BLaER1 treated with 17β-estradiol and CSF1 and Interleukin-3, amounts not matched to agents 10 nM and 100 nM (cell line): ENCODE data around the gene IFI35.
"Not testable (repeated sequence)": the region's sequence is repeated elsewhere in the genome, so short reads cannot be mapped to it uniquely, and the experiment has no call there.

Experiments used
- H3K27ac ChIP-seq, 11 experiments: shearing (Covaris generic); formaldehyde crosslinking; 2 replicates each; pipeline ENCODE4 v1.8.1; 2022
- H3K27me3 ChIP-seq, 11 experiments: shearing (Covaris generic); formaldehyde crosslinking; 2 replicates each; pipeline ENCODE4 v1.8.1; 2022
- H3K36me3 ChIP-seq, 11 experiments: shearing (Covaris generic); formaldehyde crosslinking; 2 replicates each; pipeline ENCODE4 v1.8.1; 2022
- H3K4me1 ChIP-seq, 10 experiments: shearing (Covaris generic); formaldehyde crosslinking; 2 replicates each; pipeline ENCODE4 v1.8.1; 2022
- H3K4me2 ChIP-seq, 11 experiments: shearing (Covaris generic); formaldehyde crosslinking; 2 replicates each; pipeline ENCODE4 v1.8.1; 2022
- H3K4me3 ChIP-seq, 10 experiments: shearing (Covaris generic); formaldehyde crosslinking; 2 replicates each; pipeline ENCODE4 v1.8.1; 2022
- H3K9ac ChIP-seq, 11 experiments: shearing (Covaris generic); formaldehyde crosslinking; 2 replicates each; pipeline ENCODE4 v1.8.1; 2022
- H3K9me3 ChIP-seq, 11 experiments: shearing (Covaris generic); formaldehyde crosslinking; replicated peaks in 1 of 11; 2 replicates each; pipeline ENCODE4 v1.8.1; 2022
- H4K20me1 ChIP-seq, 11 experiments: shearing (Covaris generic); formaldehyde crosslinking; 2 replicates each; pipeline ENCODE4 v1.8.1; 2022
- Cebpa-rat ChIP-seq, 11 experiments: shearing (Covaris generic); IDR thresholded peaks; 2 replicates each; pipeline ENCODE4 v1.8.1; 2022

The IFI35 gene

GRCh38 chr17:43031666-43032065 lies 25.1 kb downstream of the IFI35 start:
- Histone ChIP-seq H3K27ac (no peak overlapping the region), H3K9ac (no peak overlapping the region), H3K4me3 (no peak overlapping the region), H3K9me3 (no peaks in the 10 kb centered on the region), H3K4me2 (no peak overlapping the region), H3K27me3 (no peaks in the 10 kb centered on the region; a peak in 1 of 22 replicates), H4K20me1 (0 out of 22 replicates have a peak, but pooled peaks cover 0 to 4% (median 0%) of the 10 kb centered on the region in 11 experiments), H3K4me1 (peaks cover 4 to 34% (median 24%) of the 10 kb centered on the region in 10 experiments; a peak in 14 of 20 replicates), H3K36me3 (no peaks in the 10 kb centered on the region)
- no peak for TF ChIP-seq Cebpa-rat (IDR thresholded peaks at IDR 0.05)

DNA sequence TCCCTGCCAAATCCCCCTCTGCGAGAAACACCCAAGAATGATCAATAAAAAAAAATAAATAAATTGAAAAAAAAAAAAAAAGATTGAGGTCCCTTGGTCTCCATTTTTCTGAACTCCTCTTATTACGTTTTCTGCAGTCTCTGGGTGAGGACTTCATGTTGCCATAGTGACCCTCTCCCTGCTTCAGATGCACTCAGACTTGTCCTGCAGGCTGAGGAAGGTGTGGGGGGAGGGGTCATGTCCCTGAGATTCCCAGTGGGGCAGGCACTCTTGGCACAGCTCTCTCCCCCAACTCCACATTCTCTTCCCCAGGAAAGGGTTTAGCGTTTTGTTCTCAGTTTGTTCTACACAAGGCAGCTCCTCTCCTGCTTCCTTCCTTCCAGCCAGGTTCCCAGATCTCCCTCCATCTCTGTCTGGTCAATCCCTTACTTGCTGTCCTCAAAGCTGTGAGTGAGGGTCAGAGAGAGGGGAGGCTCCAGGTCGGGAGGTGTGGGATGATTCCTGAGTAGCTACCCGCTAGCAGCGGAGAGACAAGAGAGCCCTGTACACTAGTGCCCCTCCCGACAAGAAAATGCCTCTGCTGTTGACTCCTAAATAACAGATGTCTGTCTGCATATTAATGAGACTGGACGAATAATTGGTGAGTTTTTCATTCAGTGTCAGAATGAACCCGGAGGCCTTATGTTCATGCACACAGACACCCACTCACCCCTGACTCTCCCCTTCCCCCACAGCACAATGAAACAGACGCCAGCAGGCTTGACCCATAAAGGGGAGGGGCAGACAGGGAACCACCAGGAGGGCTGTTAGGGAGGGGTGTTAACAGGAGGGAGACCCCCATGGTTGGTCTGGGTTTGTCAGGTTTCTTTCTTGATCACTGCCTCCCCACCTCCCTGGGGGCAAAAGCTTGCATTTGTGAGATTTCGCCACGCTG lies 27.6 kb downstream of the IFI35 start:
- H3K9ac ChIP-seq = peak overlapping the region in 3 of 11 experiments; percentile 25 to 35 (median 26); a peak in 2 of 22 replicates
- H3K4me2 ChIP-seq = peak overlapping the region in 9 of 11 experiments; percentile 2 to 58 (median 28); a peak in 12 of 22 replicates
- no peak for TF ChIP-seq Cebpa-rat (IDR thresholded peaks at IDR 0.05)
- peaks cover 4 to 30% (median 20%) of the 10 kb centered on the region in 10 experiments; a peak in 14 of 20 replicates for H3K4me1 ChIP-seq
- no peaks in the 10 kb centered on the region; a peak in 1 of 22 replicates for H3K36me3 ChIP-seq
- no peaks in the 10 kb centered on the region for H3K9me3 ChIP-seq
- peak overlapping the region in 1 of 11 experiments; percentile 12; a peak in 1 of 22 replicates for H3K27ac ChIP-seq
- no peak overlapping the region for H3K4me3 ChIP-seq
- peaks cover 0 to 4% (median 0%) of the 10 kb centered on the region in 11 experiments; a peak in 1 of 22 replicates for H4K20me1 ChIP-seq
- H3K27me3 ChIP-seq = no peaks in the 10 kb centered on the region

DNA sequence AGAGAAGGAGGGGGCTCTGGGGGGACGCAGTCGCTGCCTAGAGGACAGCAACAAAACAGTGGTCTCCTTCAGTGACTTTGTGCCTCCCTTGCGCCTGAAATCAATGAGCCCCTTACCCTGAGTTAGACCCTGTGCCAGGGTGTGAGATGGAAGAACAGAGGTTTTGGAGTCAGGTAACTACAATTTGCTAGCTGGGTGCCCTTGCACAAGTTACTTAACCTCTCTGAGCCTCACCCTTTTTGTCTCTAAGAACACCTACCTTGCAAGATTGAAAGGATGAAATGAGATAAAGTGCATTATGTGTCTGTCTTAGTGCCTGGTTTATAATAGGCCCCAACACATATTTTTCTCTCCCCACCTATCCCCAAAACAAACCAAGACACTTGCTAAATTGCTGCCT lies 28.3 kb downstream of the IFI35 start:
- TF ChIP-seq Cebpa-rat (IDR thresholded peaks at IDR 0.05) = no peak
- Histone ChIP-seq H3K4me2 (peak overlapping the region in 8 of 11 experiments; percentile 2 to 58 (median 28); a peak in 10 of 22 replicates), H3K4me3 (no peak overlapping the region), H4K20me1 (peaks cover 0 to 4% (median 0%) of the 10 kb centered on the region in 11 experiments; a peak in 1 of 22 replicates), H3K9me3 (no peaks in the 10 kb centered on the region), H3K27me3 (no peaks in the 10 kb centered on the region), H3K4me1 (peaks cover 4 to 25% (median 20%) of the 10 kb centered on the region in 10 experiments; a peak in 14 of 20 replicates), H3K27ac (no peak overlapping the region), H3K36me3 (no peaks in the 10 kb centered on the region; a peak in 1 of 22 replicates), H3K9ac (peak overlapping the region in 2 of 11 experiments; percentile 26 to 35; a peak in 2 of 22 replicates)

- no peak overlapping the region for H3K27ac ChIP-seq
- no peaks in the 10 kb centered on the region for H3K27me3 ChIP-seq
- no peak overlapping the region for H3K9ac ChIP-seq
- H3K9me3 ChIP-seq = no peaks in the 10 kb centered on the region
- peaks cover 0 to 37% (median 21%) of the 10 kb centered on the region in 11 experiments; a peak in 17 of 22 replicates for H3K36me3 ChIP-seq
- peaks cover 0 to 5% (median 3%) of the 10 kb centered on the region in 10 experiments; a peak in 14 of 20 replicates for H3K4me1 ChIP-seq
- H4K20me1 ChIP-seq = peaks cover 0 to 4% (median 0%) of the 10 kb centered on the region in 11 experiments; a peak in 1 of 22 replicates
- no peak overlapping the region for H3K4me3 ChIP-seq
- H3K4me2 ChIP-seq = no peak overlapping the region
- TF ChIP-seq Cebpa-rat (IDR thresholded peaks at IDR 0.05) = no peak
Measured at GRCh38 chr17:43039646-43040045, 33.1 kb downstream of the IFI35 start.

DNA sequence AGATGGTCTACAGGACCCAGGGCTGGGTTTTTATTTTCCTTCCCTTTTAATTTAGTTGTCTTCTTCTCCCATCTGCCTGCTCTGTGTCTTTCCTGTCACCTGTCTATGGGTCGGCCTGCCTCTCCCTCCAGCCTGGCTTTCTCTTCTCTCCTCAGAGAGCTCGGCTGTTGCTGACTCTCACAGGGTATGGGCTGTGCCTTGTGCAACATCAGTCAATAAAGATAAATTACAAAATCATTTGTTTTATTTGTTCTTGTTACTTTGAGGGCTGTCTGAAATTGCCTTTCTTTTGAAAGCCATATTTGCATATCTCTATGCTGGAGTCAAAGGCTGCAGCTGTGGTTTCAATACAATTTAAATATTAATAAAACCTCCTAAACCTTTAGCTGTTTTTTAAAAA lies 34.1 kb downstream of the IFI35 start:
- H3K4me3 ChIP-seq = no peak overlapping the region
- no peak for TF ChIP-seq Cebpa-rat (IDR thresholded peaks at IDR 0.05)
- H3K4me2 ChIP-seq = no peak overlapping the region
- H3K27me3 ChIP-seq = no peaks in the 10 kb centered on the region
- H3K27ac ChIP-seq = no peak overlapping the region
- H3K9ac ChIP-seq = no peak overlapping the region
- H4K20me1 ChIP-seq = peaks cover 0 to 4% (median 0%) of the 10 kb centered on the region in 11 experiments; a peak in 1 of 22 replicates
- no peaks in the 10 kb centered on the region for H3K4me1 ChIP-seq
- H3K9me3 ChIP-seq = no peaks in the 10 kb centered on the region
- H3K36me3 ChIP-seq = peaks cover 0 to 47% (median 31%) of the 10 kb centered on the region in 11 experiments; a peak in 19 of 22 replicates

GRCh38 chr17:43042025-43042628 lies 35.5 kb downstream of the IFI35 start:
- H3K9ac ChIP-seq = no peak overlapping the region
- no peaks in the 10 kb centered on the region for H3K9me3 ChIP-seq
- no peaks in the 10 kb centered on the region for H3K27me3 ChIP-seq
- no peak overlapping the region for H3K4me2 ChIP-seq
- H3K36me3 ChIP-seq = peaks cover 0 to 61% (median 42%) of the 10 kb centered on the region in 11 experiments; a peak in 19 of 22 replicates
- H4K20me1 ChIP-seq = no peaks in the 10 kb centered on the region; a peak in 1 of 22 replicates
- no peaks in the 10 kb centered on the region for H3K4me1 ChIP-seq
- no peak overlapping the region for H3K4me3 ChIP-seq
- TF ChIP-seq Cebpa-rat (IDR thresholded peaks at IDR 0.05) = no peak
- H3K27ac ChIP-seq = no peak overlapping the region

- no peaks in the 10 kb centered on the region for H4K20me1 ChIP-seq
Measured at GRCh38 chr17:43043307-43043706, 36.7 kb downstream of the IFI35 start.

GRCh38 chr17:43044024-43044423 lies 37.4 kb downstream of the IFI35 start:
- no peak for TF ChIP-seq Cebpa-rat (IDR thresholded peaks at IDR 0.05)
- H3K27ac ChIP-seq = no peak overlapping the region
- no peaks in the 10 kb centered on the region for H3K27me3 ChIP-seq
- no peaks in the 10 kb centered on the region for H4K20me1 ChIP-seq
- H3K9me3 ChIP-seq = no peaks in the 10 kb centered on the region
- H3K4me1 ChIP-seq = no peaks in the 10 kb centered on the region
- H3K9ac ChIP-seq = no peak overlapping the region
- H3K4me3 ChIP-seq = no peak overlapping the region
- no peak overlapping the region for H3K4me2 ChIP-seq
- H3K36me3 ChIP-seq = peaks cover 6 to 80% (median 61%) of the 10 kb centered on the region in 11 experiments; a peak in 21 of 22 replicates

More at GRCh38 chr17:43043307-43043706, 36.7 kb downstream of the IFI35 start:
- Histone ChIP-seq H3K27ac (no peak overlapping the region), H3K9ac (no peak overlapping the region), H3K36me3 (peaks cover 0 to 73% (median 54%) of the 10 kb centered on the region in 11 experiments; a peak in 19 of 22 replicates), H3K4me1 (no peaks in the 10 kb centered on the region), H3K4me2 (no peak overlapping the region), H3K9me3 (no peaks in the 10 kb centered on the region), H3K4me3 (no peak overlapping the region), H3K27me3 (no peaks in the 10 kb centered on the region)
- no peak for TF ChIP-seq Cebpa-rat (IDR thresholded peaks at IDR 0.05)

- Histone ChIP-seq H3K9ac (no peak overlapping the region), H3K9me3 (no peaks in the 10 kb centered on the region), H3K27ac (no peak overlapping the region), H3K4me3 (no peak overlapping the region), H3K4me1 (no peaks in the 10 kb centered on the region), H3K36me3 (peaks cover 34 to 100% (median 100%) of the 10 kb centered on the region in 11 experiments), H3K27me3 (no peaks in the 10 kb centered on the region), H4K20me1 (no peaks in the 10 kb centered on the region), H3K4me2 (no peak overlapping the region)
- no peak for TF ChIP-seq Cebpa-rat (IDR thresholded peaks at IDR 0.05)
Measured at GRCh38 chr17:43051969-43052368, 45.4 kb downstream of the IFI35 start.

DNA sequence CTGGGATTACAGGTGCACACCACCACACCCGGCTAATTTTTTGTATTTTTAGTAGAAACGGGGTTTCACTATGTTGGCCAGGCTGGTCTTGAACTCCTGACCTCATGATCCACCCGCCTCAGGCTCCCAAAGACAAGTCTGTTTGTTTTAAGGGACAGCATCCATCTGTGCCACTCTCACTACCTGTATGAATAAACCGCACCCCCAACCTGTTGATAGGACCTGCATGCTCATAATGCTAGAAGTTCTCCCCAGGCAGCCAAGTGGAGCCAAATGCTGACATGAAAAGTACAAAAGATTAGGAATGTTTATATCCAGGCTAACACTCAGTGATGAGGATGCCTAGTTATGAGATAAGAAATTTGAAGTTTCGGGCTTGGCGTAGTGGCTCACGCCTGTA lies 46.4 kb downstream of the IFI35 start:
- not testable (repeated sequence) for H3K4me3 ChIP-seq, H3K4me2 ChIP-seq, H3K27ac ChIP-seq, H3K9ac ChIP-seq, H3K27me3 ChIP-seq, H3K9me3 ChIP-seq, H4K20me1 ChIP-seq, H3K4me1 ChIP-seq
- peaks cover 36 to 100% (median 99%) of the 10 kb centered on the region in 11 experiments for H3K36me3 ChIP-seq
